Measurements from ENCODE around the gene DAZAP1. TPM values are rescaled to one million over a fixed set of nuclear protein-coding genes. Genes with fewer than 3 reads are reported as not detected.
A peak's percentile ranks its signal among the peaks of the same experiment; 100 is the strongest.

The DAZAP1 gene
- total RNA-seq, 1 experiment from 2014 or later, result 360 TPM

- TF ChIP-seq RELA (CRISPR knock-in tag; IDR thresholded peaks at IDR 0.05; ENCODE audit: borderline replicate concordance) (no peak), OVOL2 (CRISPR knock-in tag; IDR thresholded peaks at IDR 0.05; ENCODE audit: borderline replicate concordance) (no peak), ETV6 (CRISPR knock-in tag; IDR thresholded peaks at IDR 0.05) (no peak), ZMAT4 (CRISPR knock-in tag; IDR thresholded peaks at IDR 0.05) (0 out of 2 replicates have a peak, but pooled peaks have one; percentile 2), NR1H2 (CRISPR knock-in tag; IDR thresholded peaks at IDR 0.05) (no peak), ATF2 (CRISPR knock-in tag; IDR thresholded peaks at IDR 0.05; ENCODE audit: borderline replicate concordance, low read depth) (no peak), ZNF317 (CRISPR knock-in tag; IDR thresholded peaks at IDR 0.05; ENCODE audit: borderline replicate concordance, low read depth) (no peak), GABPB1 (CRISPR knock-in tag; IDR thresholded peaks at IDR 0.05) (no peak), GRHL2 (CRISPR knock-in tag; IDR thresholded peaks at IDR 0.05; ENCODE audit: insufficient replicate concordance, severe bottlenecking) (no peak), E2F4 (CRISPR knock-in tag; IDR thresholded peaks at IDR 0.05; ENCODE audit: borderline replicate concordance, low read depth) (no peak), CREM (CRISPR knock-in tag; IDR thresholded peaks at IDR 0.05) (no peak), ZNF138 (CRISPR knock-in tag; conservative IDR thresholded peaks at IDR 0.05) (no peak), NFYB (CRISPR knock-in tag; conservative IDR thresholded peaks at IDR 0.05; ENCODE audit: low read depth) (no peak), ZNF532 (CRISPR knock-in tag; IDR thresholded peaks at IDR 0.05; ENCODE audit: borderline replicate concordance) (no peak), TCF7 (CRISPR knock-in tag; IDR thresholded peaks at IDR 0.05; ENCODE audit: low read depth) (0 out of 2 replicates have a peak, but pooled peaks have one; percentile 34), PRRX2 (CRISPR knock-in tag; IDR thresholded peaks at IDR 0.05) (no peak), FOXK1 (CRISPR knock-in tag; IDR thresholded peaks at IDR 0.05) (0 out of 2 replicates have a peak, but pooled peaks have one; percentile 19), HMGA2 (CRISPR knock-in tag; IDR thresholded peaks at IDR 0.05) (no peak), TEAD4 (CRISPR knock-in tag; IDR thresholded peaks at IDR 0.05) (no peak), PRDM15 (CRISPR knock-in tag; IDR thresholded peaks at IDR 0.05) (peak; percentile 72; the same call in 1 of the 2 replicates), CTCF (IDR thresholded peaks at IDR 0.05) (peak; percentile 88), CBFB (CRISPR knock-in tag; IDR thresholded peaks at IDR 0.05; ENCODE audit: low read depth) (no peak), ZNF671 (CRISPR knock-in tag; IDR thresholded peaks at IDR 0.05) (no peak), PREB (CRISPR knock-in tag; IDR thresholded peaks at IDR 0.05; ENCODE audit: borderline replicate concordance) (no peak), EMX1 (CRISPR knock-in tag; IDR thresholded peaks at IDR 0.05) (no peak)
Measured at GRCh38 chr19:1445185-1445931, 38.0 kb downstream of the DAZAP1 start (continued).
